Stimulated activated naive CD4-positive, alpha-beta T cell (primary cell): ENCODE results near the gene ANKRD29.

Source experiments
- DNase-seq, 6 experiments: peaks; one replicate each; lab custom pipeline; 2025; lab: John Stamatoyannopoulos, UW

The ANKRD29 gene

GRCh38 chr18:23662309-23663263 lies at the start of gene ANKRD29:
ANKRD29 (minus strand) TSS chr18:23662911; CDS start chr18:23662730, 181 bp downstream.
- DNase-seq = peak; percentile 12 to 51 (median 22)

- peak in 3 of 6 experiments; percentile 45 to 59 (median 59) for DNase-seq
Observed at GRCh38 chr18:23712445-23712844, 49.7 kb upstream of the ANKRD29 start.

GRCh38 chr18:23711426-23711825 lies 48.7 kb upstream of the ANKRD29 start:
- no peak for DNase-seq

GRCh38 chr18:23710946-23711345 lies 48.2 kb upstream of the ANKRD29 start:
- no peak for DNase-seq

- DNase-seq = no peak
Observed at GRCh38 chr18:23710068-23710527, 47.4 kb upstream of the ANKRD29 start.

GRCh38 chr18:23706971-23707640 lies 44.4 kb upstream of the ANKRD29 start:
- DNase-seq = no peak

- no peak for DNase-seq
Observed at GRCh38 chr18:23704806-23705205, 42.1 kb upstream of the ANKRD29 start.

- no peak for DNase-seq
Observed at GRCh38 chr18:23703987-23704384, 41.3 kb upstream of the ANKRD29 start.

- DNase-seq = peak in 5 of 6 experiments; percentile 4 to 60 (median 10)
Observed at GRCh38 chr18:23703057-23703986, 40.6 kb upstream of the ANKRD29 start.

GRCh38 chr18:23702606-23703005 lies 39.9 kb upstream of the ANKRD29 start:
- no peak for DNase-seq

GRCh38 chr18:23701544-23702064 lies 38.9 kb upstream of the ANKRD29 start:
- DNase-seq = no peak

GRCh38 chr18:23701017-23701416 lies 38.3 kb upstream of the ANKRD29 start:
- no peak for DNase-seq

GRCh38 chr18:23694637-23695430 lies 32.1 kb upstream of the ANKRD29 start:
- DNase-seq = no peak

GRCh38 chr18:23693846-23694245 lies 31.1 kb upstream of the ANKRD29 start:
- no peak for DNase-seq

- peak in 1 of 6 experiments; percentile 32 for DNase-seq
Observed at GRCh38 chr18:23690505-23691068, 27.9 kb upstream of the ANKRD29 start.

GRCh38 chr18:23689616-23690504 lies 27.1 kb upstream of the ANKRD29 start:
- DNase-seq = peak in 2 of 6 experiments; percentile 6 to 32

- DNase-seq = peak; percentile 1 to 64 (median 8)
Observed at GRCh38 chr18:23689031-23689615, 26.4 kb upstream of the ANKRD29 start, which contains the start of gene LAMA3. LAMA3 (plus strand) TSS chr18:23689453; CDS start chr18:23689684, 231 bp downstream.

- DNase-seq = no peak
Observed at GRCh38 chr18:23688528-23688927, 25.8 kb upstream of the ANKRD29 start.
